Tongue (tissue), 2 donors: Measurements from ENCODE around the gene C3AR1. TPM values are rescaled to one million over a fixed set of nuclear protein-coding genes. Genes with fewer than 3 reads are reported as not detected.
"Not testable (repeated sequence)": the region's sequence is repeated elsewhere in the genome, so short reads cannot be mapped to it uniquely, and the experiment has no call there.

Experiments used
- DNase-seq: peaks from one replicate; pipeline ENCODE4 v3.0.0-alpha.2; 2015
- total RNA-seq: library from RNA; depleted of rRNA; stranded (reverse); fragments of >200 nt; gene quantifications from one replicate; pipeline ENCODE4 v1.2.3, GENCODE V29; 2014

Gene C3AR1
- total RNA-seq, 1 donor from 2014 or later: 2.6 TPM

DNA sequence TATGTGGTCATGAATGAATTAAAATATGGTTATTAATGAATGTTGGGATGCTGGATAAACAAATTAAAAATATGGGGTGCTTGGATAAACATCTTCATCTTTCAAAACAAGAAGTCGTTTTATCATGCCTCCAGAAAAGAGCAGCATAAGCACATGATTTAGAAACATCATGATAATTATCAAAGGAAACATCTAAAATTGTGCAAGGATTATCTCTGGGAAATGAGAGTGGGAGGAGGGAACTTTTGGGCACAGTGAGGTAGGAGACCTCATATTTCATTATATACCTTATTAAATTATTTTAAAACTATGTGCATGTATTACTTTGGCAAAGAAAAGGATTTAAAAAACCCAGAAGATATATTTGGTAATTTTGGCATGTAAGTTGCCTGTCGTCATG lies 8.9 kb downstream of the C3AR1 start:
- no peak for DNase-seq

DNA sequence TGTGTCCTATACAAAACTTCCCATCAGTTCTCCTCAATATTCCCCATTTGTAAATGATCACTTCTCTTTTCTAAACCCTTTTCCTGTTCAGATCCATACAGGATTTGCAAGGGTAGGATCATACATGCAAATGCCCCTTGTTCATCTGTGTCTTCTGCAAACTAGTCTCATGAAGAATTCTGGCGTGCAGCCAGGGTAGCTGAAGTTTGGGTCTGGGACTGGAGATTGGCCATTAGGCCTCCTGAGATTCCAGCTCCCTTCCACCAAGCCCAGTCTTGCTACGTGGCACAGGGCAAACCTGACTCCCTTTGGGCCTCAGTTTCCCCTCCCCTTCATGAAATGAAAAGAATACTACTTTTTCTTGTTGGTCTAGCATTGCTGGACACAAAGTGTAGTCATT lies 11.3 kb downstream of the C3AR1 start:
- no peak for DNase-seq

DNA sequence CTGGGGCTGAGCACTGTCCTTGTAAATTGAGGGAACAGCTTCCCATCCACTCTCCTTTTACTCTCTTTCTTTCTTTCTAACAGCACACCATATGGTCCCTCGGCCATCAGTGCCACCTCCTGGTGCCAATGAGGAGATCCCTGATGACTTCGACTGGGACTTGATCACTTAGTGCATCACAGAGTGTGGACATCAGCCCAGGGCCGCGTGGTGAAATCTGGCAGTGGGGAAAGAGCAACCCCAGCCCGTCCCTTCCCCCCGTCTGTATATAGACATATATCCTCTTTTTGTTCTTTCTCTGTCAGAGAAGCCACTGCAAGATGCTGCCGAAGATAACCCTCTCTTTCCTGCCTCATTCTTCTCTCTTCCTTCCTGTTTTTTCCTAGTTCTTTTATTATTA lies 13.5 kb downstream of the C3AR1 start:
- DNase-seq: no peak

DNA sequence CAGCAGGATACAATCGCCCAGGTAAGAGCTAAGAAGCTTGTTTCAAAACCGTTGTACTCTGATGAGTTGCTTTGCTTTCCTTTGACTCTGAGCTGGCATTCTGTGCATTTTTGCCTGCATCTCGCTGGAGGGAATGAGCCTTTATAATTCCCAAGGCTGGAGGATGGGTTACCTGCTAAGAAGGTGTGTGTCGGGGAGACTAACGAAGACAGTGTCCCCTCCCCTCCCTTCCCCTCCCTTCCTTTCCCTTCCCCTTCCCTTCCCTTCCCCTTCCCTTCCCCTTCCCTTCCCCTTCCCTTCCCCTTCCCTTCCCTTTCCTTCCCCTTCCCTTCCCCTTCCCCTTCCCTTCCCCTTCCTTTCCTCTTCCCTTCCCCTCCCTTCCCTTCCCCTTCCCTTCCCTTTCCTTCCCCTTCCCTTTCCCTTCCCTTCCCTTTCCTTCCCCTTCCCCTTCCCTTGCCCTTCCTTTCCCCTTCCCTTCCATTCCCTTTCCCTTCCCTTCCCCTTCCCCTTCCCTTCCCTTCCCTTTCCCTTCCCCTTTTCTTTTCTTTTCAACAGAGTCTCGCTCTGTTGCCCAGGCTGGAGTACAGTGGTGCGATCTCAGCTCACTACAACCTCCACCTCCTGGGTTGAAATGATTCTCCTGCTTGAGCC lies 15.4 kb downstream of the C3AR1 start:
- DNase-seq: no peak

DNA sequence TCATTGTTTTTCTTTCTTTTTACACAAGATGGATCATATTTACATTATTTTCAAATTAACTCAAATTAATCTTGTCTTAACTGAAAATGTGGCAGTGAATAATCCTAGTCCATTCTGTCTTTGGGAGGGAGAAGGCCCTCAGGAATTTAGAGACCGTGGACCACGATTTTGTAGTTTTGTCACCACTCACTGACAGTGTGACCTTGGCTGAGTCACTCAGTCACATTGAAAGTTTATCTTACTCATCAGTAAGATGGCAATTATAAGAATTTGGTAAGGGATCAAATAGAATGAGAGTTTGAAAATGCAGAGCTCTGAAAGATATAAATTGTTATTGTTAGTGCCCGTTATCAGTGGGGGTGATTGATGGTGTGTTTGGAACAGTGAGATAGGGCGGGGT lies 17.3 kb downstream of the C3AR1 start:
- DNase-seq: no peak

DNA sequence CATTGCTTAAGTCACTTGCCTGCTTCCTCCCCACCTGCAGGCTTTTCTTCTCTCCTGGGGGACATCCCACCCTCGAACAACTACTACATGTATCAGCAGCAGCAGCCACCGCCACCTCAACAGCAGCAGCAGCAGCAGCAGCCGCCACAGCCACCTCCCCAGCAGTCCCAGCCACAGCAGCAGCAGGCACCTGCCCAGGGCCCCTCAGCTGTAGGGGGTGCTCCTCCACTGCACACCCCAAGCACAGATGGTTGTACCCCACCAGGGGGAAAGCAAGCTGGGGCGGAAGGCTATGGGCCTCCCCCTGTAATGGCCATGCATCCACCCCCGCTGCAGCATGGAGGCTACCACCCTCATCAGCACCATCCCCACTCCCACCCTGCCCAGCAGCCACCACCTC lies 18.3 kb downstream of the C3AR1 start:
- no peak for DNase-seq

DNA sequence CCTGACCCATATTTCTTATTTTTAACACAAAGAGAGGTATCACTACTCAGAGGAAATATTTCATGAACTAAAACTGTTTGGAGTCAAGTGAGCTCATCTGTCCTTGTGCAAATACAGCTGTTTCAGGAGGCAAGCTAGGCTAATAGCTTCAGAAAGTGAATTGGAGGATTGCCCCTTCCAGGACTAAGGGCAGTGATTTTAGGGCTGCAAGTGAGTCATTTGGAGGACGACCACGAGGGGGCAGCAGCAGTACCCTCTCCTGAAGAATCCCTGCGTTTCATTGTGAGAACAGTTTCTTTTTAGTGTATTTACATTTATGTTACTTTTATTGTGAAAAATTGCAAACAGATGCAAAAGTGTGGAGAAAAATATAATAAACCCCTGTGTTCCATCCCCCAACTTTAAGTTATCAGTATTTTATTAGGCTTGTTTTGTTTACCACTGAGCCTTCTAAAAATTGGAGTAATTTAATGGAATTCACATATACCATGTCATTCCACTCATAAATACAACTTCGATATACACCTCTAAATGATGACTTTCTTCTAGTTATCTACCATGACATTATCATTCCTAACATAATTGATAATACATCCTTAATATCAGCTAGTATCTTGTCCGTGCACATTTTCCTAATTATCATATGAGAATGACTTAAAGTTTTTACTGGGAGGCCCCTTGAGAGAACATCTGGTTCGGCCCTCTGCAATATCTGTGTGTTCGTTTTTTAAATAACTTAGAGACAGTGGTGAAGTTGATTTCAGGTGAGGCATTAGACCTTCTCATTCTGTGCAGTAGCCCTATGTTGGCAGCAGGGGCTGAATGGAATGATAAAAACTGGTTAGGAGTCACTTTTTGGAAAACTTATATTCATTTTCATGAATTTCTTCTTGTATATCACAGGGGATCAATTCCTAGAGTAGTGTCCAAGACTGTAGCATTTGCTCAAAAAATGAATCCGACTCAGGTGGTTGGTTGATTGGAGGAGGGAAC lies 19.9 kb downstream of the C3AR1 start:
- peak; percentile 87 for DNase-seq

DNA sequence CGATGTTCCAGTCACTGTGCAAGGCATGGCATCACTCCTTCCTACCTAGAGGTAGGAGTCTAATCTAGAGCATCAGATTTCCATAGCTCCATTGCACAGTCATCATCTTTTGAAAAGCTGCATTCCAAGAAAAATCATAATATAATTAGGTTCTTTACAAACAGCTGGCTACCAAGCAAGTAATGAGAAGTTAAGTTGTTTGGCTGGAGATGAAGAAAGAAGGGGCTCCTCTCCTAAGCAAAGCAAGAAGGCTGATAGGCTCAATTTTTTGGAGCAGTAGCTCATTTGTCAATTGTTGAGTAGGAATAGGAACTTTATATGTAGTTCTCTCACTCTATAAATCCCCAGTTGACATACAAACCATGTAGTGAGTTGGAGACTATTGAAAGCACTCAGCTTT lies 25.4 kb downstream of the C3AR1 start:
- DNase-seq: no peak

DNA sequence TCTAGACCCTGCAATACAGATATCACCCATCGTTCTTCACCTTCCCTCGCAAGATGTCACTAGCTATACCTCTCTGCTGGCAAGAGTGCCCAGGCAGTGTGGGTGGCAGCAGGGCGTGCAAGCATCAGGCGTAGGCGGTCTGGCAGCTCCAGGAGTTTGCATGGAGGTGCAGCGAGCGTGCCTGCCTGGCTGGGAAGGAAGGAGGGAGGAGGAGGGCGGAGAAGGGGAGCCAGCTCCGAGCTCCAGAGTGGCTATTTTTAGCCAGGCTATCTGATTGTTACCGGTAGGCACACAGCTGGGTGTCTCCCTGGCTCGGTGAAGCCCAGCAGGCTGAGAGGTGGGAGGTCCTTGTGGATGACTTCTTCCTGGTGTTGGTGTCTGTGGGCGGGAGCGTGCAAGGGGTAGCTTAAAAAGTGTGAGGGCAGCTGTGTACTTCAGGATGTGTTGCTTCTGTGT lies 27.5 kb downstream of the C3AR1 start:
- peak; percentile 73 for DNase-seq

DNA sequence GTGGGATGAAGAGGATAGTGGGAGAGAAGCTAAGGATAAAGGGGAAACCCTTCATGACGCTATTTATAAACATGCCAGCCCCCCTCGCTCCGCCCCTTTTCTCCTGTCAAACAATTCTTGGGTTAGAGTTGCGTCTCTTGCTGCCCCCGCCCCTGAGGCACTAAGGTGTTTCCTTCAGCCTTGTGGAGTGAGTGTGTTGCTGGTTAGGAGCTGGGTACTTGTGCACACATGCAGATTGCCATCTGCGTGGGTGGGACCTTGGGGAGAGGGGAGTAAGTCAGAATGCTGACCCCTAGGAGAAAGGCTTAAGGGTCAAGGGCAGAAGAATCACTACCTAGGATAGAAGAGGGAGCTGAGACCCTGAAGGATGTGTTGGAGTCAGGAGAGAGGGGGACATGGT lies 28.2 kb downstream of the C3AR1 start:
- DNase-seq: no peak

DNA sequence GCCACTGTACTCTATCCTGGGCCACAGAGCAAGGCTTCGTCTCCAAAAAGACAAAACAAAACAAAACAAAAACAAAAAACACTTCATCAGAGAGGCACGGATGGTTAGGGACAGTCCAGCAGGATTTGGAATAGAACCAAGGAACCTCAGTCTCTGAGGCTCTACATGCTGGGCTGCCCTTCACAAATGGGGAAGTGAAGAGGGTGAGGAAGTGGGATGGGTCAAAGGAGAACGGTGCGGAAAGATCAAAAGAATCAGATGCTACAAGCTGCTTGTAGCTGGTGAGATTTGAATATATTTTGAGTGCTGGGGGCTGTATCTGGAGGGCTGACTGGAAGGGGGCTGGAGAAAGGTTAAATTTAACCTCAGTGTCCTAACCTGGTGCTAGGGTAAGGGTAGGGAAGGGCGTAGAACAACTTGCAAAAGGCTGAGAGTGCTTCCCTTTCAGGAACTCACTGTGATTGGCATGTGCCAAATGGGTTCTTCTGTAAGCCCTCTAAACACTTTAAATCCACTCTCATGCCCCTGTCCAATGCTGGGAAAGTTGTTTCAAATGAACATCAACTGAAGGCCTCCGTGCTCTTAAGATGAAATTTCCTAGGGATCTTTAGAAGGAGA lies 29.0 kb downstream of the C3AR1 start:
- DNase-seq: no peak

DNA sequence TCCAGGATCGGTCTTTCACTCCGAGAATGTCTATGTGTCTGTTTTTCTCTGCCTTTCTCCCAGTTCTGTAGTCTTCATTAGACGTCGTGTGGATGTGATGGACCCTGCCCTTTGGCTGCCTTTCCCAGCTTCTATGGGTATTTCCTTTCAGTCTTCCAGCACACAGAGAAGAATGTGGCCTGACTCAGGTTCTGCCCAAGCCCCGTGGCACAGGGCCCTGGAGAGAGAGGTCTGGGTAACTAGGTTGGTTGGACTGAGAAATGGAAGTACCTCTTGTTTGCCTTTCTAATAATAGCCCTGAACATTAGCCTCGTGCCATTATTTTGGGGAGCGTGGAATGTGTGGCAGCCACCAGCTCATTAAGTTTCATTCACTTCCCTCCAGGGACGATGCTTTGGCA lies 29.8 kb downstream of the C3AR1 start:
- no peak for DNase-seq

DNA sequence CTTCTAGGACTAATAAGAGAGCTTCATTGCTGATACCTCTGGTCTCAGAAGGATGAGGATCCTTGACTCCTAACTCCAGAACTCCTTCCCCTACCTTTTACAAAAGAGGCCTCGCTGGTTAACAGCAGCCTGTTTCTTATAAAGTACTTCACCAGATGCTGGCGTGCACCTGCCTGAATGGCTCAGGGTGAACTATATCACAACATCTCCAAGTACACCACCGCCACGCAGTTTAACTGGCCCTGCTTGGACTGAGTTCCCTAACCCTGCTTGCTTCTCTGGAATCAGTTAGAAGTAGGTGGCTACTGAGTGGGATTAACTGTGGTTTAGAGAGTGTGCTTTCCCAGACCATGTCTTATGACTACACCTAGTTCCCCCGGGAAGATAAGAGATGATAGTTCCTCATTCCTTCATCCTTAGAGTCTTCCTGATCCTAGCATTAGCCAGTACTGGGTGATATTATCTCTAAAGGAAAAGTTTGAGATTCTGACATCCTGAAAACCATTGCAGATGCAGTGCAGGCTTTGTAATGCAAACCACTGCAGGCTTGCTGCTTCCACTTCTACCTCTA lies 30.6 kb downstream of the C3AR1 start:
- DNase-seq: no peak

DNA sequence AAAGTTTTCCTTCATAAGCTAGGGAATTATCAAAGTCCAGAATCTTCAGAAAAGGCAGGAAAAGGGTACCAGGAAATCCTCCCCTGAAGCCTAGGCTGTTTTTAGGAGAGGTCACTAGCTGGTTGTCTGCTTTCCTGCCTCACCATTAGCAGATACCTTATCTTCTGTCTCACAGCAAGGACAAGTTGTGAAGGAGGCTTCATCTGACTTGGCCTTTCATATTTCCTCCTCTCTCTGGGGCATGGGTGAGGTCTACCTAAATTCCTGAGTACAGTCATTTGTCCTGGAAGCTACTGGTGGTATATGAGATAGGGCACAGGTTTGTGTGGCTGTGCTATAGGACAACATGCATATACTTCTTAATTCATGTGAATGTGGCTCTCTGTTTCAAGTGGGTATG lies 31.4 kb downstream of the C3AR1 start:
- DNase-seq: no peak

DNA sequence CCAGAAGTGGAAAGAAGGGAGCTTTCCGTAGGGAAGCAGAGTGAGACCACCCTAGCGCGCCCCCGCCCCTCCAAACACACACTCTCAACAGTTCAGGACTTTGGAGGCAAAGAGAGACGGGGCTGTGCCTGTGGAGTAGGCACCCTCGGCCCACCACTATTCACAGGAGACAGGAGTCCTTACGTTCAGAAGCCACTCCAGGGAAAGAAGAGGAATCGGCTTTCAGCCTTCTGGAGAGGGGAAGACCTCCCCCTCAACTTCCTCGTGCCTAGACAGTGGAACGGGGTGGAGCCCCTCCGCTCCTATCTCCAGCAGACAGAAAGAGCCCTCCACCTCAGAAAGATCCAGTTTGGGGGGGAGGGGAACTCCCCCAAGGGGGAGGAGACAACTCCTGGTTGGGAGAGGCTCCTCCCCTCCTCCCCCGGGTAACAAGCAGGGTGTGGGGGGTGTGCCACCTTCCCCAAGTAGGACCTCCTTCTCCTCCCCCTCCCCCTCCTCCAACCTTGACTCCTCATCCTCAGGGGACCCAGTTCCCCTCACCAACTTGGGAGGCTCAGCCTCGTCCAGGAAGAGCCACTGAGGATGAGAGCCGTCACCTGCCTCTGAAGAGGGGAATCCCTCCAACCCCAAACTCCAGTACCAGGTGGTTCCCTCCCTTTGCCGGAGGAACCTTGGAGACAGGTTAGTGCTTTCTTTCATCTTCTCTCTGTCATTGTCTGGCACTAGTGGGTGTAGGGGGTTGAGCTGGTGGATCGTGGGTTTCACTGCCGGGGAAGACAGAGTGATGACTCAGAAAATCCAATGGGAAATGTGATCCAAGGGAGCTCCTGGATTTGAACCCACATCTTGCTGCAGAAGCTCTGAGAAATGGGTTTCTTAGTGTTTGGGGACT lies 32.8 kb downstream of the C3AR1 start:
- peak; percentile 72 for DNase-seq

DNA sequence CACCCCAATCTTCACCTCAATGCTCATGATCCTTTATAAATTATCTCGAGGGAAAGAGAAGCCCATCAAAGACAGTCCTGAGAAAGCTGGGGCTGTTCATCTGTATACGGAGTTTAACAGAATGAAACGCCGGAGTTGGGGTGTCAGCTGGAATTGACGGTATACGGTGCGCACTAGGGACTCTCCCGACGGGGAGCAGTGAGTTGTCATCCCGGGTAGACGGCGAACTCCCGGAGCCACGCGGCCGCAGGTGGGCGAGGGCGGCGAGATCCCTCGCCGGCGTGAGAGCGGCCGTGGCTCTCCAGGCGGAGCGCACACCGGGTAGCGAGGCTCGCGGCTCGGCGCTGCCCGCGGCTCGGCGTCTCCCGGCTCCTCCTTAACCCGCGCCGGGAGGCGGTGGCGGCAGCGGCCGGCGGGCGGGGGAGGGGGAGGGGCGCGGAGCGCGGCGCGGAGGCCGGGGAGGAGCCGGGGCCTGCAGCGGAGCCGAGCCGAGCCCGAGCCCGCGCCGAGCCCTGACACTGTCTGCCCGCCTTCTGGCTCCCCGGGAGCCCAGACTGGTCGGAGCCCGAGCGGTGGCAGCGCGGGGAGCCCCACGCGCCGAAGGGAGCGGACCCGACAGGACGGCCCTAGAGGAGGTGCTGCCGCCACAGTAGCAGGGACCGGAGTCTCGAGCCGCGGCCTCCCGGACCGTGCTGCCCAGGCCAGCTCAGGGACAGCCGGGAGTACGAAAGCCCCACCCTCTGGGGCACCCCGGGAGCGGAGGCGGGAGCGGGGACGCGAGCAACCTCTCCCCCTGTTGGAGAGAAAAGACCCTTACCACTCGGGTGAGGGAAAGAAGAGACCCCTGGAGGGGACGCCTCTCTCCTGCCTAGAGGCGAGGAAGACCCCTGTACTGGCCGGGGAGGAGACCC lies 33.7 kb downstream of the C3AR1 start, which contains the start of gene FOXJ2:
Gene FOXJ2, plus strand, starts transcription at position 475 of the 911 bp plus-strand sequence. CDS start 7,117 bp downstream, outside the sequence.
- DNase-seq: peak; percentile 90

DNA sequence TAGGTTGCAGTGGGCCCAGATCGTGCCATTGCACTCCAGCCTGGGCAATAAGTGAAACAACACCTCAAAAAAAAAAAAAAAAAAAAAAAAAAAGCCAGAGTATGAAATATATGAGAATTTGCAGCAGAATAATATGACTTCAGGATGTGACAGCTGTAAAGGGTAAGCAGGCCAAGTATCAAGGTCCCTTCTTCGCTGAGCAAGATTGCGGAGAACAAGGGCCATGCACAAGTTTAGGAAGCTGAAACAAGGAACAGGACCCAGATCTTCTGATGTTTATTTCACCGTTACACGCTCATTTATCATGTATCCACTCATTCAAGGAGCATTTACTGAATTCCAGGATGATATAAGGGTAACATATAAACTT lies 34.3 kb downstream of the C3AR1 start:
- DNase-seq: no peak

DNA sequence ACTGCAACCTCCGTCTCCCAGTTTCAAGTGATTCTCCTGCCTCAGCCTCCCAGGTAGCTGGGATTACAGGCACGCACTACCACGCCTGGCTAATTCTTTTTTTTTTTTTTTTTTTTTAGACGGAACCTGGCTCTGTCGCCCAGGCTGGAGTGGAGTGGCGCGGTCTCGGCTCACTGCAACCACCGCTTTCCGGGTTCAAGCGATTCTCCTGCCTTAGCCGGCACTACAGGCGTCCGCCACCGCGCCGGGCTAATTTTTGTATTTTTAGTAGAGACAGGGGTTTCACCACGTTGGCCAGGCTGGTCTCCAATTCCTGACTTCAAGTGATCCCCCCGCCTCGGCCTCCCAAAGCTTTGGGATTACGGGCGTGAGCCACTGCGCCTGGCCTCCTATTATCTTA lies 35.1 kb downstream of the C3AR1 start:
- not testable (repeated sequence) for DNase-seq

DNA sequence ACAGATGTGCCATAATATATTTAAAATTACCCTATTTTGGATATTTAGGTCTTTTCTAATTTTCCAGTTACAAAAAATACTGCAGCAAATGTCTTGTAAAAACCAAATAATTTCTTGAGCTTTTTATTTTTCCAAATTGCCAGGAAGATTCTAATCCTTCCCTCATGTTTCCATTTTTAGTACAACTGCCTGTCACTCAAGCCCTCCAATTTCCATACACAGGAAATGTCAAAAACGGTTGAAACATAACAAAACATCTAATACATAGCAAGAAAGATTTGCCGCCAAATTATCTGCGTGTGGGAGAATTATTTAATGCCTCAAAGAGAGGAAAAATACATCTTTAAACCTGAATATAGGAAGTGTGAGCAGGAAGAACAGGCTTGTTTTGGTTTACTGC lies 36.0 kb downstream of the C3AR1 start:
- no peak for DNase-seq

DNA sequence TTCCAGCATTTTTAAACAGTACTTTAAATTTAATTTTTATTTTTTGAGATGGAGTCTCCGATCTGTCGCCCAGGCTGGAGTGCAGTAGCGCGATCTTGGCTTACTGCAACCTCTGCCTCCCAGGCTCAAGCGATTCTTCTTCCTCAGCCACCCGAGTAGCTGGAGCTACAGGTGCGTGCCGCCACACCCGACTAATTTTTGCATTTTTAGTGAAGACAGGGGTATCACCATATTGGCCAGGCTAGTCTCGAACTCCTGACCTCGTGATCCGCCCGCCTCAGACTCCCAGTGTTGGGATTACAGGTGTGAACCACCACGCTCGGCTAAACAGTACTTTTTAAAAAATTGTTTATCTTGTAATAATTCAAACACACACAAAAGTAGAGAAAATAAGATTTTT lies 37.9 kb downstream of the C3AR1 start:
- no peak for DNase-seq

DNA sequence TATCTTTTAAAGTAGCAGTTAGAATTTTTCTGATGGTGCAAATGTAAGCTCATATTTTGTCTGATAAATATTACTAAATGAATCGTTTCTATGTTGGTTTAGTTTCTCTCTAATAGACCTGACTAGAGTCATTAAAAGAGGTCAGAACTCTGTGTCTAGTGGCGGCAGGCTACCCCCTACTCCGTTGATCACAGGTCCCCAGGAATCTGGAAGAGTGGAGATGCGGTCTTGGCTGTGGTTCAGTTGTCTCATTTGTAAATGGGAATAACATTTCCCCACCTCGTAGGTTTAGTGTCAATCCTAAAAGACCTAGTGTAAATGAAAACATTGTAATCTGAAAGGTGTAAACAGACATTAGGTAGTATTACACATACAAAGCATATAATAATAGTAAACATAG lies 38.3 kb downstream of the C3AR1 start:
- DNase-seq: no peak
